HepG2 (cell line): Measurements from ENCODE around the gene PTPN2. TPM values are rescaled to one million over a fixed set of nuclear protein-coding genes. Genes with fewer than 3 reads are reported as not detected.

Experiments
- CBX5 ChIP-seq: sonication (generic); formaldehyde crosslinking; IDR thresholded peaks from 2 replicates; pipeline ENCODE4 v1.4.0; 2020; ENCODE audit warnings: missing genetic modification reagents, borderline replicate concordance
- KAT8 ChIP-seq: IDR thresholded peaks from 2 replicates; pipeline ENCODE4 v1.6.1; 2016; ENCODE audit warnings: missing genetic modification reagents, missing compliant biosample characterization
- MAF1 ChIP-seq: sonication (generic); formaldehyde crosslinking; IDR thresholded peaks from 2 replicates; pipeline ENCODE4 v1.5.0; 2020; ENCODE audit warnings: missing genetic modification reagents, borderline replicate concordance
- MXI1 ChIP-seq: IDR thresholded peaks from 3 replicates; pipeline ENCODE4 v1.6.1; 2012; ENCODE audit warnings: low read depth, low read length, inconsistent platforms, borderline replicate concordance
- SRSF4 ChIP-seq: fragments of 200-400 bp; formaldehyde crosslinking; IDR thresholded peaks from one replicate; pipeline ENCODE4 v1.6.1; 2018; ENCODE audit warnings: mild to moderate bottlenecking, low read depth, low read length, moderate library complexity; ENCODE audit not compliant: poor library complexity, severe bottlenecking
- TSC22D2 ChIP-seq: sonication (generic); formaldehyde crosslinking; IDR thresholded peaks from 2 replicates; pipeline ENCODE4 v1.5.1; 2020; ENCODE audit warnings: missing genetic modification reagents, mild to moderate bottlenecking, borderline replicate concordance
- U2AF2 ChIP-seq: fragments of 200-400 bp; formaldehyde crosslinking; IDR thresholded peaks from 2 replicates; pipeline ENCODE4 v1.6.1; 2017; ENCODE audit warnings: low read depth, mild to moderate bottlenecking, low read length
- ZNF451 ChIP-seq: sonication (generic); formaldehyde crosslinking; IDR thresholded peaks from 2 replicates; pipeline ENCODE4 v1.5.0; 2020; ENCODE audit warnings: mild to moderate bottlenecking, missing genetic modification reagents
- ZNF7 ChIP-seq: IDR thresholded peaks from 2 replicates; pipeline ENCODE4 v1.6.1; 2016; ENCODE audit warnings: missing biosample characterization, missing genetic modification reagents
- ZNF761 ChIP-seq: sonication (generic); formaldehyde crosslinking; conservative IDR thresholded peaks from 2 replicates; pipeline ENCODE4 v1.4.0; 2020; ENCODE audit warnings: mild to moderate bottlenecking, missing genetic modification reagents
- polyA plus RNA-seq, 8 experiments: library from polyadenylated mRNA; depleted of rRNA in 3 of 8; stranded (reverse) in 7 of 8; unstranded in 1 of 8; fragments of >200 nt; fragmentation: Illumina TruSeq in 4 of 8; extraction: Trizol in 4 of 8; gene quantifications; 2 replicates each; pipeline versions ENCODE4 v1.2.1 to v1.2.3, GENCODE V29; 2011 to 2016; ENCODE audit warnings: low read depth in 4 of 8, missing spikeins in 1 of 8, mixed read lengths in 1 of 8; ENCODE audit not compliant: insufficient read depth in 1 of 8
- total RNA-seq, 5 experiments: library from RNA; depleted of rRNA; stranded (reverse); fragments of >200 nt; fragmentation: Illumina TruSeq; extraction: Trizol; gene quantifications; 2 replicates each; pipeline ENCODE4 v1.2.3, GENCODE V29; 2016; ENCODE audit warnings: low read depth in 1 of 5
- TF ChIP-seq, protein P1 (sequence below): IDR thresholded peaks from 2 replicates; pipeline ENCODE4 v1.6.1; 2012; ENCODE audit warnings: low read depth, low read length, improper control_type of control experiment
- TF ChIP-seq, protein P2 (sequence below), 2 experiments: fragments of 450-650 bp in 1 of 2; sonication (generic) in 1 of 2; formaldehyde crosslinking; IDR thresholded peaks; 2 replicates each; pipeline versions ENCODE4 v1.5.0 to v1.8.0; 2020 to 2022; ENCODE audit warnings: mild to moderate bottlenecking in 1 of 2, missing genetic modification reagents in 1 of 2
- TF ChIP-seq, protein P3 (sequence below): sonication (generic); formaldehyde crosslinking; IDR thresholded peaks from 2 replicates; pipeline ENCODE4 v1.4.0; 2020; ENCODE audit warnings: mild to moderate bottlenecking, missing genetic modification reagents
- TF ChIP-seq, protein P4 (sequence below): sonication (generic); formaldehyde crosslinking; IDR thresholded peaks from 2 replicates; pipeline ENCODE4 v1.4.0; 2020; ENCODE audit warnings: mild to moderate bottlenecking, low read depth, missing genetic modification reagents
- TF ChIP-seq, protein P5 (sequence below), 2 experiments: sonication (generic) in 1 of 2; formaldehyde crosslinking in 1 of 2; IDR thresholded peaks; 2 replicates each; pipeline versions ENCODE4 v1.5.1 to v1.6.1; 2011 to 2020; ENCODE audit warnings: borderline replicate concordance in 1 of 2, low read depth in 1 of 2, low read length in 1 of 2, mild to moderate bottlenecking in 1 of 2, missing genetic modification reagents in 1 of 2, moderate library complexity in 1 of 2
- TF ChIP-seq, protein P6 (sequence below): sonication (generic); formaldehyde crosslinking; IDR thresholded peaks from 2 replicates; pipeline ENCODE4 v1.9.0; 2022; ENCODE audit warnings: low read depth, missing genetic modification reagents

Gene PTPN2
- total and polyA plus RNA-seq, 2 of the 13 experiments (the other 11 are each of a cell fraction or from before 2014, with no cell fraction given) = 24.9 to 41.5 TPM

DNA sequence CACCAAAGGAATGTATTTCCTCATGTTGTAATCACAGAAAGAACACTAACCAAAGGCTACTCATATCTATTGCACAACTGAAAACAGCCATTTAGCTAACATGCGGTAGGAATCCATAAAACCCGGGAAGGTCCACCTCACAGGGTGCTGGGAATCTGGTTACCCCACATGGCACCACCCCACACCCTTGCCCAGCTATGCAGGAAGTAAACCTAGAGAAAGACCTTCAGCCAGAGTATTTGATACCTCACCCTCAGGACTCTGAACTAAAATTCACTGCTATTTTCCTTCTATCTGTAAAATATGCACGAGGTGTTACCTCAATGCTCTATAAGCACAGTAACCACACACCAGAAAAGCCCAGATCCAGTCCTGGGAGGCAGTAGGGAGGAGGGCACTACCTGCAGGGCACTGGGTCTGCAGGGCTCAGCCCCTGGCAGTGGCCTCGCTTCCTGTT, 45.8 kb downstream of the PTPN2 start (continued):
- TF ChIP-seq, protein P1, sequence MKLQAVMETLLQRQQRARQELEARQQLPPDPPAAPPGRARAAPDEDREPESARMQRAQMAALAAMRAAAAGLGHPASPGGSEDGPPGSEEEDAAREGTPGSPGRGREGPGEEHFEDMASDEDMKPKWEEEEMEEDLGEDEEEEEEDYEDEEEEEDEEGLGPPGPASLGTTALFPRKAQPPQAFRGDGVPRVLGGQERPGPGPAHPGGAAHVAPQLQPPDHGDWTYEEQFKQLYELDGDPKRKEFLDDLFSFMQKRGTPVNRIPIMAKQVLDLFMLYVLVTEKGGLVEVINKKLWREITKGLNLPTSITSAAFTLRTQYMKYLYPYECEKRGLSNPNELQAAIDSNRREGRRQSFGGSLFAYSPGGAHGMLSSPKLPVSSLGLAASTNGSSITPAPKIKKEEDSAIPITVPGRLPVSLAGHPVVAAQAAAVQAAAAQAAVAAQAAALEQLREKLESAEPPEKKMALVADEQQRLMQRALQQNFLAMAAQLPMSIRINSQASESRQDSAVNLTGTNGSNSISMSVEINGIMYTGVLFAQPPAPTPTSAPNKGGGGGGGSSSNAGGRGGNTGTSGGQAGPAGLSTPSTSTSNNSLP = peak; percentile 66
- TF ChIP-seq MAF1 (CRISPR knock-in tag) (no peak), KAT8 (0 out of 2 replicates have a peak, but pooled peaks have one; percentile 15), SRSF4 (no peak), ZNF7 (CRISPR knock-in tag) (no peak), CBX5 (CRISPR knock-in tag) (peak; percentile 36; the same call in 1 of the 2 replicates), MXI1 (peak; percentile 48; the same call in 1 of the 3 replicates), U2AF2 (no peak), ZNF761 (CRISPR knock-in tag) (0 out of 2 replicates have a peak, but pooled peaks have one; percentile 52), TSC22D2 (no peak), ZNF451 (CRISPR knock-in tag) (no peak)
- TF ChIP-seq, protein P2, sequence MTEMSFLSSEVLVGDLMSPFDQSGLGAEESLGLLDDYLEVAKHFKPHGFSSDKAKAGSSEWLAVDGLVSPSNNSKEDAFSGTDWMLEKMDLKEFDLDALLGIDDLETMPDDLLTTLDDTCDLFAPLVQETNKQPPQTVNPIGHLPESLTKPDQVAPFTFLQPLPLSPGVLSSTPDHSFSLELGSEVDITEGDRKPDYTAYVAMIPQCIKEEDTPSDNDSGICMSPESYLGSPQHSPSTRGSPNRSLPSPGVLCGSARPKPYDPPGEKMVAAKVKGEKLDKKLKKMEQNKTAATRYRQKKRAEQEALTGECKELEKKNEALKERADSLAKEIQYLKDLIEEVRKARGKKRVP (CRISPR knock-in tag; IDR thresholded peaks at IDR 0.05) = peak in 1 of 2 experiments; percentile 20; a peak in 1 of 4 replicates
- TF ChIP-seq, protein P3, sequence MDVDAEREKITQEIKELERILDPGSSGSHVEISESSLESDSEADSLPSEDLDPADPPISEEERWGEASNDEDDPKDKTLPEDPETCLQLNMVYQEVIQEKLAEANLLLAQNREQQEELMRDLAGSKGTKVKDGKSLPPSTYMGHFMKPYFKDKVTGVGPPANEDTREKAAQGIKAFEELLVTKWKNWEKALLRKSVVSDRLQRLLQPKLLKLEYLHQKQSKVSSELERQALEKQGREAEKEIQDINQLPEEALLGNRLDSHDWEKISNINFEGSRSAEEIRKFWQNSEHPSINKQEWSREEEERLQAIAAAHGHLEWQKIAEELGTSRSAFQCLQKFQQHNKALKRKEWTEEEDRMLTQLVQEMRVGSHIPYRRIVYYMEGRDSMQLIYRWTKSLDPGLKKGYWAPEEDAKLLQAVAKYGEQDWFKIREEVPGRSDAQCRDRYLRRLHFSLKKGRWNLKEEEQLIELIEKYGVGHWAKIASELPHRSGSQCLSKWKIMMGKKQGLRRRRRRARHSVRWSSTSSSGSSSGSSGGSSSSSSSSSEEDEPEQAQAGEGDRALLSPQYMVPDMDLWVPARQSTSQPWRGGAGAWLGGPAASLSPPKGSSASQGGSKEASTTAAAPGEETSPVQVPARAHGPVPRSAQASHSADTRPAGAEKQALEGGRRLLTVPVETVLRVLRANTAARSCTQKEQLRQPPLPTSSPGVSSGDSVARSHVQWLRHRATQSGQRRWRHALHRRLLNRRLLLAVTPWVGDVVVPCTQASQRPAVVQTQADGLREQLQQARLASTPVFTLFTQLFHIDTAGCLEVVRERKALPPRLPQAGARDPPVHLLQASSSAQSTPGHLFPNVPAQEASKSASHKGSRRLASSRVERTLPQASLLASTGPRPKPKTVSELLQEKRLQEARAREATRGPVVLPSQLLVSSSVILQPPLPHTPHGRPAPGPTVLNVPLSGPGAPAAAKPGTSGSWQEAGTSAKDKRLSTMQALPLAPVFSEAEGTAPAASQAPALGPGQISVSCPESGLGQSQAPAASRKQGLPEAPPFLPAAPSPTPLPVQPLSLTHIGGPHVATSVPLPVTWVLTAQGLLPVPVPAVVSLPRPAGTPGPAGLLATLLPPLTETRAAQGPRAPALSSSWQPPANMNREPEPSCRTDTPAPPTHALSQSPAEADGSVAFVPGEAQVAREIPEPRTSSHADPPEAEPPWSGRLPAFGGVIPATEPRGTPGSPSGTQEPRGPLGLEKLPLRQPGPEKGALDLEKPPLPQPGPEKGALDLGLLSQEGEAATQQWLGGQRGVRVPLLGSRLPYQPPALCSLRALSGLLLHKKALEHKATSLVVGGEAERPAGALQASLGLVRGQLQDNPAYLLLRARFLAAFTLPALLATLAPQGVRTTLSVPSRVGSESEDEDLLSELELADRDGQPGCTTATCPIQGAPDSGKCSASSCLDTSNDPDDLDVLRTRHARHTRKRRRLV = no peak
- TF ChIP-seq, protein P4, sequence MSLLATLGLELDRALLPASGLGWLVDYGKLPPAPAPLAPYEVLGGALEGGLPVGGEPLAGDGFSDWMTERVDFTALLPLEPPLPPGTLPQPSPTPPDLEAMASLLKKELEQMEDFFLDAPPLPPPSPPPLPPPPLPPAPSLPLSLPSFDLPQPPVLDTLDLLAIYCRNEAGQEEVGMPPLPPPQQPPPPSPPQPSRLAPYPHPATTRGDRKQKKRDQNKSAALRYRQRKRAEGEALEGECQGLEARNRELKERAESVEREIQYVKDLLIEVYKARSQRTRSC (CRISPR knock-in tag) = no peak
- TF ChIP-seq, protein P5, sequence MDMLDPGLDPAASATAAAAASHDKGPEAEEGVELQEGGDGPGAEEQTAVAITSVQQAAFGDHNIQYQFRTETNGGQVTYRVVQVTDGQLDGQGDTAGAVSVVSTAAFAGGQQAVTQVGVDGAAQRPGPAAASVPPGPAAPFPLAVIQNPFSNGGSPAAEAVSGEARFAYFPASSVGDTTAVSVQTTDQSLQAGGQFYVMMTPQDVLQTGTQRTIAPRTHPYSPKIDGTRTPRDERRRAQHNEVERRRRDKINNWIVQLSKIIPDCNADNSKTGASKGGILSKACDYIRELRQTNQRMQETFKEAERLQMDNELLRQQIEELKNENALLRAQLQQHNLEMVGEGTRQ (IDR thresholded peaks at IDR 0.05; ENCODE audit: low read depth, low read length) = no peak
- TF ChIP-seq, protein P5 (CRISPR knock-in tag; IDR thresholded peaks at IDR 0.05; ENCODE audit: borderline replicate concordance) = no peak
- TF ChIP-seq, protein P6, sequence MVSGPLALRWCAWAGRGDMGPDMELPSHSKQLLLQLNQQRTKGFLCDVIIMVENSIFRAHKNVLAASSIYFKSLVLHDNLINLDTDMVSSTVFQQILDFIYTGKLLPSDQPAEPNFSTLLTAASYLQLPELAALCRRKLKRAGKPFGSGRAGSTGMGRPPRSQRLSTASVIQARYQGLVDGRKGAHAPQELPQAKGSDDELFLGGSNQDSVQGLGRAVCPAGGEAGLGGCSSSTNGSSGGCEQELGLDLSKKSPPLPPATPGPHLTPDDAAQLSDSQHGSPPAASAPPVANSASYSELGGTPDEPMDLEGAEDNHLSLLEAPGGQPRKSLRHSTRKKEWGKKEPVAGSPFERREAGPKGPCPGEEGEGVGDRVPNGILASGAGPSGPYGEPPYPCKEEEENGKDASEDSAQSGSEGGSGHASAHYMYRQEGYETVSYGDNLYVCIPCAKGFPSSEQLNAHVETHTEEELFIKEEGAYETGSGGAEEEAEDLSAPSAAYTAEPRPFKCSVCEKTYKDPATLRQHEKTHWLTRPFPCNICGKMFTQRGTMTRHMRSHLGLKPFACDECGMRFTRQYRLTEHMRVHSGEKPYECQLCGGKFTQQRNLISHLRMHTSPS (CRISPR knock-in tag) = peak; percentile 83
